GM19035 (cell line): ENCODE results near the gene PRPF39.
"Not testable (repeated sequence)": the region's sequence is repeated elsewhere in the genome, so short reads cannot be mapped to it uniquely, and the experiment has no call there.

Experiments
- ATAC-seq: cut with Tn5 transposase; IDR thresholded peaks from one replicate; pipeline ENCODE4 v1.9.1; 2021; ENCODE audit not compliant: unreplicated experiment

The PRPF39 gene

GRCh38 chr14:45083976-45084722, at the start of gene PRPF39:
TSS of gene PRPF39 (plus strand) at chr14:45084116. CDS start at chr14:45095240, 11,124 bp downstream.
- peak; percentile 92 for ATAC-seq

- ATAC-seq, result no peak
These were observed 49.2 kb upstream of the PRPF39 start for GRCh38 chr14:45034730-45035129.

- ATAC-seq, result no peak
These were observed 45.7 kb upstream of the PRPF39 start for GRCh38 chr14:45038256-45038655.

GRCh38 chr14:45038865-45039264, 45.1 kb upstream of the PRPF39 start:
- ATAC-seq, result no peak

GRCh38 chr14:45039390-45039789, 44.5 kb upstream of the PRPF39 start:
- no peak for ATAC-seq

- no peak for ATAC-seq
These were observed 42.3 kb upstream of the PRPF39 start for GRCh38 chr14:45041641-45042040.

GRCh38 chr14:45044638-45045037, 39.3 kb upstream of the PRPF39 start:
- ATAC-seq, result no peak

- no peak for ATAC-seq
These were observed 35.5 kb upstream of the PRPF39 start for GRCh38 chr14:45048385-45048784.

GRCh38 chr14:45051180-45051579, 32.7 kb upstream of the PRPF39 start:
- no peak for ATAC-seq

GRCh38 chr14:45051896-45052295, 32.0 kb upstream of the PRPF39 start:
- ATAC-seq, result no peak

- no peak for ATAC-seq
These were observed 26.6 kb upstream of the PRPF39 start for GRCh38 chr14:45057349-45057748.

GRCh38 chr14:45057881-45058364, 26.0 kb upstream of the PRPF39 start:
- no peak for ATAC-seq

- ATAC-seq, result no peak
These were observed 23.4 kb upstream of the PRPF39 start for GRCh38 chr14:45060551-45060950.

- ATAC-seq, result no peak
These were observed 18.4 kb upstream of the PRPF39 start for GRCh38 chr14:45065540-45065939.

GRCh38 chr14:45065956-45066355, 18.0 kb upstream of the PRPF39 start:
- ATAC-seq, result no peak

GRCh38 chr14:45066667-45067066, 17.2 kb upstream of the PRPF39 start:
- ATAC-seq, result no peak

GRCh38 chr14:45068396-45068795, 15.5 kb upstream of the PRPF39 start:
- ATAC-seq, result no peak

GRCh38 chr14:45070215-45070614, 13.7 kb upstream of the PRPF39 start:
- ATAC-seq, result no peak

- ATAC-seq, result no peak
These were observed 11.8 kb upstream of the PRPF39 start for GRCh38 chr14:45072126-45072525.

- no peak for ATAC-seq
These were observed 10.6 kb upstream of the PRPF39 start for GRCh38 chr14:45073231-45073879.

- ATAC-seq, result no peak
These were observed 5.6 kb upstream of the PRPF39 start for GRCh38 chr14:45078323-45078722.

- not testable (repeated sequence) for ATAC-seq
These were observed 3.4 kb upstream of the PRPF39 start for GRCh38 chr14:45080416-45080968.
